HEK293T (cell line): ENCODE results near the gene LRIG1.

Experiments
- ARNT ChIP-seq: fragments of 450-650 bp; IDR thresholded peaks from 2 replicates; pipeline ENCODE4 v1.6.1; 2017; ENCODE audit warnings: mild to moderate bottlenecking
- BHLHE40 ChIP-seq: fragments of 450-650 bp; IDR thresholded peaks from 2 replicates; pipeline ENCODE4 v1.6.1; 2016; ENCODE audit warnings: mild to moderate bottlenecking, moderate library complexity, borderline replicate concordance
- FOXM1 ChIP-seq: fragments of 450-650 bp; IDR thresholded peaks from 2 replicates; pipeline ENCODE4 v1.6.1; 2017; ENCODE audit warnings: mild to moderate bottlenecking, borderline replicate concordance
- L3MBTL2 ChIP-seq: fragments of 450-650 bp; conservative IDR thresholded peaks from 2 replicates; pipeline ENCODE4 v1.6.1; 2016; ENCODE audit warnings: mild to moderate bottlenecking
- TARDBP ChIP-seq: fragments of 450-650 bp; IDR thresholded peaks from 2 replicates; pipeline ENCODE4 v1.6.1; 2016

DNA sequence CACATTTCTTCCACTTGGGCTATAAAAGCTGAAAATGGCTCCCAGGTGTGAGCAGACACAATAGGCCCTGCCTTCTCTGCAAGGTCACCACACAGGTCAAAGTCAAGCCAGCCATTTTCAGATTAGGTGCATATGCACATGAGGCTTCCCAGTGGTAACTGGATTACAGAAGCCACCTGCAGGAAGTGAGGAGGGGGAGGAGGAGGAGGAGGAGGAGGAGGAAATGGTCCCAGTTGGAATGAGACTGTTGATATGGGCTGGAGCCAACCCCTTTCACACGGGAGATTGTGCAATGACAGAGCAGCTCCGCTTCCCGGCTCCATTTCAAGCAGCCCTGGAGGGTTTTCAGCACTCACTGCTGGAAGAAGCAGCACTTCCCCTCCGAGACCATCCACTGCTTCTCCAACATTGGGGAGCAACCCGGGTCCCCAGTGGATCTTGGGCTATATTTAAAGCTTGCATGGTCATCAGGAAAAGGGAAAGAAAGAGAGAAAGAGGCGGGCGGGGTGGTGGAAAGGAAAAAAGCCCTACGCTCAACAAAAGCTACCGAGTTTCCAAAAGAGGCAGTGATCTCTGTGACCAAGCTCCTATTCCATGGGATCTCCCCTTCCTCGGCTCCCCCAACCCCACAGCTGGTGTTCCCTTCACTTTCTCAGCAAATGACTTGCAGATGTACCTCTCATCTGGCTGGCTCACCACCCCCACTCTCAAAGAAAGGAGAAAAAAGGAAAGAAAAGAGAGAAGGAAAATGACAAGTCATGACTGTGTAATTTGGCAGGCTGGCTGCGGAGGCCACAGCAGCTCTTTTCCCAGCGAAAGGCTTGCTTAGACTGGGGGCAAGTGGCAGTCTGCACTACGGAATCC is 58.3 kb downstream of the LRIG1 start:
- no peak for TF ChIP-seq L3MBTL2
- no peak for TF ChIP-seq ARNT
- TF ChIP-seq BHLHE40: no peak
- TF ChIP-seq TARDBP: no peak
- no peak for TF ChIP-seq FOXM1
